Testis (tissue), 2 donors: Measurements from ENCODE around the gene CCDC122.
"Not testable (repeated sequence)": the region's sequence is repeated elsewhere in the genome, so short reads cannot be mapped to it uniquely, and the experiment has no call there.

ENCODE experiments used
- POLR2A ChIP-seq: fragments of 450-650 bp; IDR thresholded peaks from one replicate; pipeline ENCODE4 v1.6.1; 2017; ENCODE audit warnings: antibody characterized with exemption, mild to moderate bottlenecking, moderate library complexity
- TF ChIP-seq, protein P1 (sequence below), 3 experiments: fragments of 450-650 bp in 2 of 3; fragments of 200-600 bp in 1 of 3; sonication (generic) in 1 of 3; IDR thresholded peaks; one replicate each; pipeline ENCODE4 v1.5.1; 2016 to 2019; ENCODE audit warnings: antibody characterized with exemption in 3 of 3, mild to moderate bottlenecking in 2 of 3, moderate library complexity in 1 of 3

DNA sequence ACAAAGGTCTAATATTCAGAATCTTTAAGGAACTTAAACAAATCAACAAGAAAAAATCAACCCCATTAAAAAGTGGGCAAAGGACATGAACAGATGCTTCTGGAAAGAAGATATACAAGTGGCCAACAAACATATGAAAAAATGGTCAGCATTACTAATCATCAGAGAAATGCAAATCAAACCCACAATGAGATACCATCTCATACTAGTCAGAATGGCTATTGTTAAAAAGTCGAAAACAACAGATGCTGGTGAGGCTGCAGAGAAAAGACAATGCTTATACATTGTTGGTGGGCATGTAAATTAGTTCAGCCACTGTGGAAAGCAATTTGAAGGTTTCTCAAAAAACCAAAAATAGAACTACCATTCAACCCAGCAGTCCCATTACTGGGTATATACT lies 54.9 kb downstream of the CCDC122 start:
- not testable (repeated sequence) for TF ChIP-seq POLR2A
- TF ChIP-seq, protein P1, sequence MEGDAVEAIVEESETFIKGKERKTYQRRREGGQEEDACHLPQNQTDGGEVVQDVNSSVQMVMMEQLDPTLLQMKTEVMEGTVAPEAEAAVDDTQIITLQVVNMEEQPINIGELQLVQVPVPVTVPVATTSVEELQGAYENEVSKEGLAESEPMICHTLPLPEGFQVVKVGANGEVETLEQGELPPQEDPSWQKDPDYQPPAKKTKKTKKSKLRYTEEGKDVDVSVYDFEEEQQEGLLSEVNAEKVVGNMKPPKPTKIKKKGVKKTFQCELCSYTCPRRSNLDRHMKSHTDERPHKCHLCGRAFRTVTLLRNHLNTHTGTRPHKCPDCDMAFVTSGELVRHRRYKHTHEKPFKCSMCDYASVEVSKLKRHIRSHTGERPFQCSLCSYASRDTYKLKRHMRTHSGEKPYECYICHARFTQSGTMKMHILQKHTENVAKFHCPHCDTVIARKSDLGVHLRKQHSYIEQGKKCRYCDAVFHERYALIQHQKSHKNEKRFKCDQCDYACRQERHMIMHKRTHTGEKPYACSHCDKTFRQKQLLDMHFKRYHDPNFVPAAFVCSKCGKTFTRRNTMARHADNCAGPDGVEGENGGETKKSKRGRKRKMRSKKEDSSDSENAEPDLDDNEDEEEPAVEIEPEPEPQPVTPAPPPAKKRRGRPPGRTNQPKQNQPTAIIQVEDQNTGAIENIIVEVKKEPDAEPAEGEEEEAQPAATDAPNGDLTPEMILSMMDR (IDR thresholded peaks at IDR 0.05) = not testable (repeated sequence)
